GM18519 (cell line): ENCODE results near the gene EGR2.

Experiments used
- ATAC-seq: cut with Tn5 transposase; IDR thresholded peaks from one replicate; pipeline ENCODE4 v1.9.1; 2021; ENCODE audit warnings: mild to moderate bottlenecking, moderate library complexity; ENCODE audit not compliant: unreplicated experiment, low FRiP score

Gene EGR2

GRCh38 chr10:62816331-62817120, at the start of gene EGR2:
TSS of gene EGR2 (minus strand) at chr10:62816366. CDS start at chr10:62816029, 337 bp downstream.
- ATAC-seq, result peak; percentile 52

- ATAC-seq, result no peak
Observed at GRCh38 chr10:62862447-62862846, 46.3 kb upstream of the EGR2 start.

GRCh38 chr10:62861507-62861906, 45.3 kb upstream of the EGR2 start:
- ATAC-seq, result no peak

GRCh38 chr10:62860946-62861345, 44.8 kb upstream of the EGR2 start:
- ATAC-seq, result no peak

- no peak for ATAC-seq
Observed at GRCh38 chr10:62858364-62858763, 42.2 kb upstream of the EGR2 start.

GRCh38 chr10:62856021-62856420, 39.9 kb upstream of the EGR2 start:
- ATAC-seq, result no peak

GRCh38 chr10:62853710-62854109, 37.5 kb upstream of the EGR2 start:
- ATAC-seq, result no peak

- peak; percentile 39 for ATAC-seq
Observed at GRCh38 chr10:62852961-62853702, 37.0 kb upstream of the EGR2 start.

GRCh38 chr10:62851442-62851841, 35.3 kb upstream of the EGR2 start:
- ATAC-seq, result no peak

- no peak for ATAC-seq
Observed at GRCh38 chr10:62850646-62851045, 34.5 kb upstream of the EGR2 start.

- no peak for ATAC-seq
Observed at GRCh38 chr10:62847433-62847832, 31.3 kb upstream of the EGR2 start.

GRCh38 chr10:62844280-62845011, 28.3 kb upstream of the EGR2 start:
- no peak for ATAC-seq

- ATAC-seq, result no peak
Observed at GRCh38 chr10:62843600-62843999, 27.4 kb upstream of the EGR2 start.

- ATAC-seq, result no peak
Observed at GRCh38 chr10:62842983-62843382, 26.8 kb upstream of the EGR2 start.

- ATAC-seq, result no peak
Observed at GRCh38 chr10:62839590-62839989, 23.4 kb upstream of the EGR2 start.

- peak; percentile 45 for ATAC-seq
Observed at GRCh38 chr10:62831346-62831745, 15.2 kb upstream of the EGR2 start.

- ATAC-seq, result no peak
Observed at GRCh38 chr10:62830679-62831078, 14.5 kb upstream of the EGR2 start.

GRCh38 chr10:62829622-62830021, 13.5 kb upstream of the EGR2 start:
- ATAC-seq, result no peak

- ATAC-seq, result no peak
Observed at GRCh38 chr10:62826273-62826672, 10.1 kb upstream of the EGR2 start.

GRCh38 chr10:62820586-62820985, 4.4 kb upstream of the EGR2 start:
- no peak for ATAC-seq
